ENCODE results near the gene BRIP1.

DNA sequence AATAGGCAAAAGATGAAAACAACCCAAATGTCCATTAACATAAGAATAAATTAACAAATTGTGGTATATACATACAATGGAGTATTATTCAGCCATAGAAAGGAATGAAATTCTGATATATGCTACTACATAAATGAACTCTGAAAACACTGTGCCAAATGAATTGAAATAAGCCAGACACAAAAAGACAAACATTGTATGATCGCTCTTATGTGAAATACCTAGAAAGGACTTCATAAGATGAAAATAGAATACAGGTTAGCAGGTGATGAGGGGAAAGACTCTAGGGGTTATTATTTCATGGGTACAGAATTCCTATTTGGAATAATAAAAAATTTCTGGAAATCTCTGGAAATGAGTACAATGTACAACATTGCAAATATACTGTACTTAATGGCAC is 80.2 kb downstream of the BRIP1 start:
- TF ChIP-seq, protein P1, sequence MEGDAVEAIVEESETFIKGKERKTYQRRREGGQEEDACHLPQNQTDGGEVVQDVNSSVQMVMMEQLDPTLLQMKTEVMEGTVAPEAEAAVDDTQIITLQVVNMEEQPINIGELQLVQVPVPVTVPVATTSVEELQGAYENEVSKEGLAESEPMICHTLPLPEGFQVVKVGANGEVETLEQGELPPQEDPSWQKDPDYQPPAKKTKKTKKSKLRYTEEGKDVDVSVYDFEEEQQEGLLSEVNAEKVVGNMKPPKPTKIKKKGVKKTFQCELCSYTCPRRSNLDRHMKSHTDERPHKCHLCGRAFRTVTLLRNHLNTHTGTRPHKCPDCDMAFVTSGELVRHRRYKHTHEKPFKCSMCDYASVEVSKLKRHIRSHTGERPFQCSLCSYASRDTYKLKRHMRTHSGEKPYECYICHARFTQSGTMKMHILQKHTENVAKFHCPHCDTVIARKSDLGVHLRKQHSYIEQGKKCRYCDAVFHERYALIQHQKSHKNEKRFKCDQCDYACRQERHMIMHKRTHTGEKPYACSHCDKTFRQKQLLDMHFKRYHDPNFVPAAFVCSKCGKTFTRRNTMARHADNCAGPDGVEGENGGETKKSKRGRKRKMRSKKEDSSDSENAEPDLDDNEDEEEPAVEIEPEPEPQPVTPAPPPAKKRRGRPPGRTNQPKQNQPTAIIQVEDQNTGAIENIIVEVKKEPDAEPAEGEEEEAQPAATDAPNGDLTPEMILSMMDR (conservative IDR thresholded peaks at IDR 0.05; ENCODE audit: low read depth in 2 of 2) = no peak
- TF ChIP-seq POLR2AphosphoS5 (IDR thresholded peaks at IDR 0.05; ENCODE audit: low read depth) = no peak
- no peak for TF ChIP-seq EZH2 (IDR thresholded peaks at IDR 0.05; ENCODE audit: low read depth, unreplicated experiment)
- TF ChIP-seq, protein P2, sequence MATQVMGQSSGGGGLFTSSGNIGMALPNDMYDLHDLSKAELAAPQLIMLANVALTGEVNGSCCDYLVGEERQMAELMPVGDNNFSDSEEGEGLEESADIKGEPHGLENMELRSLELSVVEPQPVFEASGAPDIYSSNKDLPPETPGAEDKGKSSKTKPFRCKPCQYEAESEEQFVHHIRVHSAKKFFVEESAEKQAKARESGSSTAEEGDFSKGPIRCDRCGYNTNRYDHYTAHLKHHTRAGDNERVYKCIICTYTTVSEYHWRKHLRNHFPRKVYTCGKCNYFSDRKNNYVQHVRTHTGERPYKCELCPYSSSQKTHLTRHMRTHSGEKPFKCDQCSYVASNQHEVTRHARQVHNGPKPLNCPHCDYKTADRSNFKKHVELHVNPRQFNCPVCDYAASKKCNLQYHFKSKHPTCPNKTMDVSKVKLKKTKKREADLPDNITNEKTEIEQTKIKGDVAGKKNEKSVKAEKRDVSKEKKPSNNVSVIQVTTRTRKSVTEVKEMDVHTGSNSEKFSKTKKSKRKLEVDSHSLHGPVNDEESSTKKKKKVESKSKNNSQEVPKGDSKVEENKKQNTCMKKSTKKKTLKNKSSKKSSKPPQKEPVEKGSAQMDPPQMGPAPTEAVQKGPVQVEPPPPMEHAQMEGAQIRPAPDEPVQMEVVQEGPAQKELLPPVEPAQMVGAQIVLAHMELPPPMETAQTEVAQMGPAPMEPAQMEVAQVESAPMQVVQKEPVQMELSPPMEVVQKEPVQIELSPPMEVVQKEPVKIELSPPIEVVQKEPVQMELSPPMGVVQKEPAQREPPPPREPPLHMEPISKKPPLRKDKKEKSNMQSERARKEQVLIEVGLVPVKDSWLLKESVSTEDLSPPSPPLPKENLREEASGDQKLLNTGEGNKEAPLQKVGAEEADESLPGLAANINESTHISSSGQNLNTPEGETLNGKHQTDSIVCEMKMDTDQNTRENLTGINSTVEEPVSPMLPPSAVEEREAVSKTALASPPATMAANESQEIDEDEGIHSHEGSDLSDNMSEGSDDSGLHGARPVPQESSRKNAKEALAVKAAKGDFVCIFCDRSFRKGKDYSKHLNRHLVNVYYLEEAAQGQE (IDR thresholded peaks at IDR 0.05; ENCODE audit: unreplicated experiment) = no peak
- TF ChIP-seq STAT1 (IDR thresholded peaks at IDR 0.05; ENCODE audit: unreplicated experiment) = no peak
- TF ChIP-seq EZH2phosphoT487 (IDR thresholded peaks at IDR 0.05; ENCODE audit: unreplicated experiment) = no peak
- TF ChIP-seq NANOG (IDR thresholded peaks at IDR 0.05; ENCODE audit: borderline replicate concordance) = no peak
- TF ChIP-seq JUNB (IDR thresholded peaks at IDR 0.05; ENCODE audit: unreplicated experiment) = no peak
- TF ChIP-seq ZNF331 (CRISPR knock-in tag; IDR thresholded peaks at IDR 0.05; ENCODE audit: low read depth) = no peak

Data from GM23338 (cell line).